H1 (cell line): ENCODE data around the gene SPACA4.

Experiments
- EZH2 ChIP-seq: fragments of 200-600 bp; sonication (generic); IDR thresholded peaks from 2 replicates; pipeline ENCODE4 v1.7.1; 2012; ENCODE audit warnings: low read depth, mild to moderate bottlenecking, moderate library complexity, low read length, inconsistent platforms; ENCODE audit not compliant: severe bottlenecking
- YY1 ChIP-seq: IDR thresholded peaks from 2 replicates; pipeline ENCODE4 v1.6.1; 2011; ENCODE audit warnings: low read depth, mild to moderate bottlenecking, low read length
- TF ChIP-seq, protein P1 (sequence below), 3 experiments: IDR thresholded peaks; 1 replicate in 2 of 3; 2 replicates in 1 of 3; pipeline versions ENCODE4 v1.5.1 to v1.6.1; 2011; ENCODE audit warnings: low read length in 3 of 3, mild to moderate bottlenecking in 3 of 3, inconsistent platforms in 2 of 3, low read depth in 1 of 3, moderate library complexity in 1 of 3; ENCODE audit not compliant: insufficient read depth in 1 of 3; ENCODE audit errors: control extremely low read depth in 1 of 3

DNA sequence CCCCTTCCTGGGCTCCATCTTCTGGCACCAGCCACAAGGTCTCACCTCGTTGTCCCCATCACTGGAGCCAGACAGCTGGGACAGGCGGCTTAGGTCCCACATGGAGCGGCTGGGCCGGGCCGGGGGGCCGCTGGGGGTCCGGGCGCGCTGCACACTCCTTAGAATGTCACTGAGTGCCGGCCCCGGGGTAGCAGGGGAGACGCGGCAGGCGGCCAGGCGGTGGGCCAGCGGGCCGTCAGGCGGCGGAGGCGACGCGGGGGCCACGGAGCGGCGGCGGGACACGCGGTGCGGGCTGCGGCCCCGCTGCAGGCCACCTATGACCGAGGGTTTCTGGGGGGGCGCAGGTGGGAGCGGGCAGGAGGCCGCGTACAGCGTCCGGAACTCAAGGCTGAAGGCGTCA is 3.1 kb upstream of the SPACA4 start:
- TF ChIP-seq, protein P1, sequence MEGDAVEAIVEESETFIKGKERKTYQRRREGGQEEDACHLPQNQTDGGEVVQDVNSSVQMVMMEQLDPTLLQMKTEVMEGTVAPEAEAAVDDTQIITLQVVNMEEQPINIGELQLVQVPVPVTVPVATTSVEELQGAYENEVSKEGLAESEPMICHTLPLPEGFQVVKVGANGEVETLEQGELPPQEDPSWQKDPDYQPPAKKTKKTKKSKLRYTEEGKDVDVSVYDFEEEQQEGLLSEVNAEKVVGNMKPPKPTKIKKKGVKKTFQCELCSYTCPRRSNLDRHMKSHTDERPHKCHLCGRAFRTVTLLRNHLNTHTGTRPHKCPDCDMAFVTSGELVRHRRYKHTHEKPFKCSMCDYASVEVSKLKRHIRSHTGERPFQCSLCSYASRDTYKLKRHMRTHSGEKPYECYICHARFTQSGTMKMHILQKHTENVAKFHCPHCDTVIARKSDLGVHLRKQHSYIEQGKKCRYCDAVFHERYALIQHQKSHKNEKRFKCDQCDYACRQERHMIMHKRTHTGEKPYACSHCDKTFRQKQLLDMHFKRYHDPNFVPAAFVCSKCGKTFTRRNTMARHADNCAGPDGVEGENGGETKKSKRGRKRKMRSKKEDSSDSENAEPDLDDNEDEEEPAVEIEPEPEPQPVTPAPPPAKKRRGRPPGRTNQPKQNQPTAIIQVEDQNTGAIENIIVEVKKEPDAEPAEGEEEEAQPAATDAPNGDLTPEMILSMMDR (IDR thresholded peaks at IDR 0.05; ENCODE audit: control extremely low read depth in 1 of 3, insufficient read depth in 1 of 3, low read depth in 1 of 3, low read length in 3 of 3), result no peak
- TF ChIP-seq EZH2, result no peak
- TF ChIP-seq YY1, result no peak
